ENCODE data around the gene FOXC2.
A peak's percentile ranks its signal among the peaks of the same experiment; 100 is the strongest.

FOXC2 gene

GRCh38 chr16:86566601-86566965 is at the start of gene FOXC2:
TSS of gene FOXC2 (plus strand) at chr16:86566829. CDS start at chr16:86567336, 507 bp downstream.
- peak; percentile 93 for DNase-seq

DNA sequence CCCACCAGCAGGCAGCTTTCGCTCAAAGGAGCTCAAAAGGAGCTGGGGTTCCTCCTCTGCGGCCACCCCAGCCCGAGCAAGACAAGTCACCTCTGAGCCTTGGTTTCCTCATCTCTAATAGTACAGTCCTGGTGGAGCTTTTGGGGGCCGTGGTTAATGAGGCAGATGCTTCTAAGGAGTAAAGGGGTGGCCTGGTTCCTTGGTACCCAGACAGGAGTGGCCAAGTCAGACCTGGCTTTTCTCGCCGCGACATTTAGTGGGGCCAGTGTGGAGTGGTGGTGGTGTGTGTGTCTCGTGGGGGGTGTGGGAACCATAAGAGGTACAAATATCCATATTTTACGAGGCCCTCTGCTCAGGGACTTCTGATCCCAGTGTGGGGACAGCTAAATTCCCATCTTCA is 49.6 kb upstream of the FOXC2 start:
- DNase-seq, result no peak

- peak; percentile 90 for DNase-seq
Observed at GRCh38 chr16:86517652-86518258, 48.9 kb upstream of the FOXC2 start.

DNA sequence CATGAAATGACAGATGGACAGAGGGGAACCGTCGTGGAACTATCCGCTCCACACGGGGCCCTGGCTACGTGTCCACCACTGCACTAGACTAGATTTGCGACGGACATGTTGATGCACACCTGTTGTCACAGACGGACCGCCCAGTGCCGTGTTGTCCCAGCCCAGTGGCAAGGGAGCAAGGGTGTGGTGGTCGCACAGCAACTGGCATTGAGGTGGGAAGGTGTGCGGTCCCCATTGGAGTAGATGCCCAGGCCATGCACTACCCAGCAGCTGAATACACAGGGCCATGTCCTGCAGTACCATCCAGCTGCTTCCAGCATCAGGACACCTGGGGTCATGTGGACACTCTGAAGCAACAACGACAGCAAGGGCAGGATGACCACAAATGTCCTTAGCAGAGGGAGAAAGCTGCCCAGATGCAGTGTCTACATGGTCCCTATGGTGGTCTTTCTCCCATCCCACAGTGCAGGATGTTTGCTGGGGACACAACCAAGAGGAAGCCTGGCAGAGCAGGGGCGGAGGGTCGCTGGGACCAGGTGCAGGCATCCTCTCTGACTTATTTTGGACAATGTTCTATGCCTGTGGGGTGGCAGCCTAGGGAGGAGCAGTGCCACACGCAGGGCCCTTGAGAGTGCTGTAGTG is 47.5 kb upstream of the FOXC2 start:
- no peak for DNase-seq

DNA sequence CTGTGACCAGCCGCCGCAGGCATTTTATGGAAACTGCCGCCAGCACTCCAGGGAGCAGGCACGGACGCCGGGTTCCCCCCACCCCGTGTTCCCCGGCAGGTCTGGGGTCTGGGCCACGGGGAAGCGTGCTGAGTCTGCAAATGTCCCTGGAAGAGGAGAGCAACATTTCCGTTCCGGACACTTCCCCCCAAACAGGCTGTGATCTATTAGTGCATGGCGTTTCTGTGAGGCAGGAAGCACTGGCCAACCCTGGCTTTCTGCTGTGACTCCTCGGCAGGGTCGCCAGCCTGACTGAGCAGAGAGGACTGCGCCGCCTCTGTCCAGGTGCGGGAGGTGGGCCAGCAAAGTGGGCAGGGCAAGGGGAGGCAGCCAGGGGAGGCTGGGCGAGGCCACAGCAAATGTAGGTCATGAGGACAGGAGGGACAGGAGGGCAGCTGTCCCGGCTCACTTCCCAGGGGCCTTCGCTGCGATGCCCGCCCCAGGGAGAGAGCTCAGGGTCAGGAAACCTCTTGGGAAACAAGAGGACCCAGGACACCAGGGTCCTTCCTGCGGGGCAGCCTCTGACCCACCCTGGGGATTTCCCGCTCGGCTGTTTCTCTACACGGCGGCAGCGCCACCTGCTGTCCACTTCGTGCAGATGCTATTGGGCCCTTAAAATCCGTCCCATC is 46.8 kb upstream of the FOXC2 start:
- DNase-seq, result no peak

DNA sequence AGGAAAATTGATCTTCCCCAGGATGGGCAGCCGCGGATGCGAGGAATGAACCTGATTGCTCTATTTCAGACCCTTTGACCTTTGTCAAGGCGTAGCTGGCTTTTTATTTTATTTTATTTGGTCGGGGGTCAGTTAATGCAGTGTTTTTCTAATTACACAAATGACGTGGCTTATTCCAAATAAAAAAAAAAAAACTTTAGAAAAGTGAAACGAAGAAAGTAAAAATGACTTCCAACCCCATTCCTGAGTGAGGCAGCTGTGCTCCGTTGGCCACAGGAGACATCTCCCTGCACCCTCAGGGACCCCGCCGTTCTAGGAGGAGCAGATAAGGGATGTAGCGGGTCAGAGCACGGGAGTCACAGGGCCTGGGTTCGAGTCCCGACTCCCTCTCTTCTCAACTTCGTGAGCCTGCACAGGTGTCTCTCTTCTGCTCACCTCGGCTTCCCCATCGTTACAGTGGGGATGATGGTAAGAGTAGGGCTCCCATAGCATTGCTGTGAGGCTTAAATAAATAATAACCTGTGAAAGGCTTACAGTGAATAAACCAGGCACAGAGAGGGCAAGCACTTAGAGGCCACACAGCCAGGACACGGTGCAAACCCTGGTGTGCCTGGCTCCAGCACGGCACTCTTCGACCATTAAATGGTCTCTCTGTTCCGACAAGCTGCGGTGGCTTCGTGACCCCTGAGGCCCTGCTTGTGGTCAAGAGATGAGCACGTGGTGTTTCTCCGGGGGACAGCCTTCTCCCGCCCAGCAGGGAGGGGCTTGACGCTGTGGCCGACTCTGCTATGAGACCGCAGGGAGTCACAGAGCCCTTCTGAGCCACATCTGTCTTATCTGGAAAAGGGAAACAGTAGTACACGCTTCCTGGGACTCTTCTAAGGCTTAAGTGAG is 46.1 kb upstream of the FOXC2 start:
- no peak for DNase-seq

- no peak for DNase-seq
Observed at GRCh38 chr16:86521236-86522197, 45.1 kb upstream of the FOXC2 start.

- DNase-seq, result no peak
Observed at GRCh38 chr16:86522634-86523033, 44.0 kb upstream of the FOXC2 start.

GRCh38 chr16:86523166-86523740 is 43.4 kb upstream of the FOXC2 start:
- DNase-seq, result no peak

GRCh38 chr16:86524029-86524428 is 42.6 kb upstream of the FOXC2 start:
- DNase-seq, result no peak

DNA sequence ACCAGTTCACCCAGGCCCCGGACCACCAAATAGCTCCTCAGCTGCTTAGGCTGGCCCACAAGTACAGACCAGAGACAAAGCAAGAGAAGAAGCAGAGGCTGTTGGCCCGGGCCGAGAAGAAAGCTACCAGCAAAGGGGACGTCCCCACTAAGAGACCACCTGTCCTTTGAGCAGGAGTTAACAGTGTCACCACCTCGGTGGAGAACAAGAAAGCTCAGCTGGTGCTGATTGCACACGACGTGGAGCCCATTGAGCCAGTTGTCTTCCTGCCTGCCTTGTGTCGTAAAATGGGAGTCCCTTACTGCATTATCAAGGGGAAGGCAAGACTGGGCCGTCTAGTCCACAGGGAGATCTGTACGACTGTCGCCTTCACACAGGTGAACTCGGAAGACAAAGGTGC is 40.9 kb upstream of the FOXC2 start:
- DNase-seq, result no peak

DNA sequence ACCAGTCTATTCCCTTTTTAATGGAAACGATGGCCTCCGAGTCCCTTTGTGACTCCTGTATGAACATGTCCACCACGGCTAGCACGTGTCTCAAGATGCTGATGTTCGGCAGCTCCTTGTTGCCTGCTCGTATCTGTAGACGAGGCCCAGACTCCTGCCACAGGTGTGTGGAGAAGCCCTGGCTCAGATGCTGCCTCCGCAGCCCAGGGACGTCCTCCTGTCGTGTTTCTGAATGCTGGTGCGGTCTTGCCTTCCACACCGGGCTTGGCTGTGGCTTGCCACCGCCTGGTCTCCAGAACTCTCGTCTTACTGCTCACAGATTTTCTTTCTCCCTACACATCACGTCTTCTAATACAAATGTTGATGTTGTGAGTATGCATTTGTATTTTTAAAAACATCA is 39.3 kb upstream of the FOXC2 start:
- no peak for DNase-seq

- DNase-seq, result no peak
Observed at GRCh38 chr16:86528061-86528929, 38.3 kb upstream of the FOXC2 start.

DNA sequence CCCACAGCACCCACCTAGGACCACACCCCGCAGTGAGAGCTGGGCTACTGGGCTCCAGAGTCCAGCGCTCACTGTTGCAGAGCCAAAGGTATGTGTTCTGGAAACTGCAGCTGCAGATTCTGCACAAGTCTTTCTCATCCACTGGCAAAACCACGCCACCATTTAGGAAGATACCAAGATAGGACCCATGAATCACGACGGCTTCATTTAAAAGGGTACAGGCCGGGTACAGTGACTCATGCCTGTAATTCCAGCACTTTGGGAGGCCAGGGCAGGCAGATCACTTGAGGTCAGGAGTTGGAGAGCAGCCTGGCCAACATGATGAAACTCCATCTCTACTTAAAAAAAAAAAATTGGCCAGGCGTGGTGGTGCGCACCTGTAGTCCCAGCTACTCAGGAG is 37.5 kb upstream of the FOXC2 start:
- no peak for DNase-seq

DNA sequence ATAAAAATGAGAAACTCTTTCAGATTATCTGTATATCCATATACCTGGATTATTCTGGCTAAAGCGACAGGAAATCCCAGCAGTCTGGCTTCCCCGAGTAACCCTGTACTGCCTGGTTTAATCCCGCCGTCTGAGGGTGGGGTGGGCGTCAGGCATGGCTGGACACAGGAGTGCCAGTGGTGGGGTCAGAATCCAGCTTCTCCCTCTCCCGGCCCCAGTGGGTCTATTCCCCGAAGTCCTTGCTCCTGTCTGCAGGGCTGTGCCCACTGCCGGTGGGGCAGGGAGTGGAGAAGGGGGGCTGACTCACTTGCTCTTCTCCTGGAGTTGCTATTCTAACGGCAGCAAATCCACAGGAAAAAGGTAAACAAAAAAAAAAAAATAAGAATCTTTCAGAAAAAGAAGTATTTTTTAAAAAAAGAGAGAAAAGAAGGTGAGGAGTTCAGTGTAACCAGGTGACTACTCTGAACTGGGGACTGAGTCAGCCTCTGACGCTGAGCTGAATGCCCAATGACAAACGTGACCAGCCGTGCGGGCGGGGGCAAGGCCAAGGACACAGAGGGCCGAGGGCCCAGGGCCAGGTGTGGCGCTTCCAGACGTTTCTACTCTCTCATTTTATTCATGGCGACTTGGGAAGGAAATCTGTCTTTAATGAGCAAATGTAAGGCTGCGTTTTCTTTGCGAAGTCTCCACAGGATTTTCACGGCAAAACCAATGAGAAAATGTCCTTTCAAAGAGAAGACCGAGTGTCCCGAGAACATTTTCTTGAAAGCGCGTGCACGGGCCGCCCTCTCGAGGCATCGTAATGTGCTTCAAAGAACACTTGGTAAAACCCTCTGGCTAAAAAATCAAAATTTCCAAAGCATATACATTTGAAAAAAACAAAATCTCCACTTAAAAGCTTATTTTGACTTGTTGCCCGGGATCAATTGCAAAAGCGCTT is 36.1 kb upstream of the FOXC2 start:
- no peak for DNase-seq

DNA sequence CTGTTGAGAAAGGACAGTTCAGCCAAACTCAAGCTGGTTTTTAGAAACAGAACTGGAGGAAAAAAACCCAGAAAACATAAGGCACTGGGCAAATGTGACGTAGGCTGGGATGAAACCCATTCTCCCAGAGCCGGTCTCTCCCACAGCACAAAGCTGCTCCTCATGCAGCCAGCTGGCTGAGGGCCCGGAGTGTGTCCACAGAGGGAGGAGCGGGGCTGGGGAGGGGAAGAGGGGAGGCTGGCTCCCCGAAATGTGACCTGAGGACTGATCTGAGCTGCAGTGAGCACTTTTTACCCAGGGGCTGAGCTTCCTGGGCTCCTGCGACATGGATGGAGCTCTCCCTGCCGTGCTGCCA is 35.5 kb upstream of the FOXC2 start:
- DNase-seq, result no peak

- DNase-seq, result no peak
Observed at GRCh38 chr16:86531641-86532525, 34.7 kb upstream of the FOXC2 start.

- DNase-seq, result no peak
Observed at GRCh38 chr16:86532526-86532815, 34.2 kb upstream of the FOXC2 start.

DNA sequence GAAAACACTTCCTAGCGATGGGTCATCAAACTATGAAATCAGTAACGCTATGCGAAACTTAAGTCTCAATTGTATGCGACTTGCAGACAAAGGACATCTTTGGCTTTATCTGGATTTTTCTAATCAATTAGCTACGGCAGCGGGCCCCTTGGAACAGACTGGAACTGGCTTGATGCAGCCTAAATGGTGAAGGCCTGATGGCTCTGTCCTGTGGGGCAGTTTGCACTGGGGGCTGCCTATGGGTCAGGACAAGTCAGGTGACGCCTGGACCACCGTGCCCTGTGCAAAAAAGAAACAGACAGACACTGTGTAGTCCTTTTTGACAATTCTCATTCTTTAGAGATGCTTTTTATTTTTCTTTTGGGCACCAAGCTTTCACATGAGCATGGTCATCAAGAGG is 33.6 kb upstream of the FOXC2 start:
- no peak for DNase-seq
